HS-5 (cell line): ENCODE results near the gene PSME2.

Source experiments
- DNase-seq: peaks from one replicate; pipeline ENCODE4 v3.0.0-alpha.2; 2012; ENCODE audit warnings: low read depth

The PSME2 gene

GRCh38 chr14:24093901-24094840 is 52.2 kb downstream of the PSME2 start, which contains the start of gene PCK2:
Gene PCK2 (plus strand): TSS chr14:24094311. CDS start chr14:24094406, 95 bp downstream.
- DNase-seq, result peak; percentile 56
